Loucy (cell line): Measurements from ENCODE around the gene PACSIN1.

Experiments
- H2AFZ ChIP-seq: fragments of 200-600 bp; sonication (generic); 2 replicates; pipeline ENCODE4 v1.6.0; 2016; ENCODE audit warnings: antibody characterized with exemption, mild to moderate bottlenecking, low read length, moderate library complexity
- H3F3A ChIP-seq: fragments of 200-600 bp; 2 replicates; pipeline ENCODE4 v1.6.0; 2016; ENCODE audit warnings: antibody characterized with exemption, low read depth, mild to moderate bottlenecking
- H3K27me3 ChIP-seq: fragments of 200-600 bp; sonication (generic); 2 replicates; pipeline ENCODE4 v1.6.1; 2014; ENCODE audit warnings: low read length, mild to moderate bottlenecking; ENCODE audit not compliant: insufficient read depth, poor library complexity, severe bottlenecking
- H3K36me3 ChIP-seq: fragments of 200-600 bp; sonication (generic); 2 replicates; pipeline ENCODE4 v1.6.1; 2016; ENCODE audit warnings: low read length; ENCODE audit not compliant: insufficient read depth
- H3K4me1 ChIP-seq: fragments of 200-600 bp; sonication (generic); 2 replicates; pipeline ENCODE4 v1.5.1; 2014; ENCODE audit warnings: low read length, mild to moderate bottlenecking; ENCODE audit not compliant: insufficient read depth, poor library complexity, severe bottlenecking
- H3K4me2 ChIP-seq: fragments of 200-600 bp; sonication (generic); 2 replicates; pipeline ENCODE4 v1.6.0; 2014; ENCODE audit warnings: antibody characterized with exemption, low read length, low read depth, mild to moderate bottlenecking; ENCODE audit not compliant: poor library complexity, severe bottlenecking
- H3K4me3 ChIP-seq: fragments of 200-600 bp; sonication (generic); 2 replicates; pipeline ENCODE4 v1.5.1; 2014; ENCODE audit warnings: low read length, mild to moderate bottlenecking, mixed read lengths; ENCODE audit not compliant: poor library complexity, severe bottlenecking
- H3K79me2 ChIP-seq: fragments of 200-600 bp; sonication (generic); 2 replicates; pipeline ENCODE4 v1.6.1; 2014; ENCODE audit warnings: low read length; ENCODE audit not compliant: insufficient read depth
- H3K9ac ChIP-seq: fragments of 200-600 bp; sonication (generic); 2 replicates; pipeline ENCODE4 v1.6.0; 2014; ENCODE audit warnings: mild to moderate bottlenecking, low read depth, low read length, moderate library complexity; ENCODE audit not compliant: poor library complexity, severe bottlenecking
- H3K9me2 ChIP-seq: fragments of 200-600 bp; sonication (generic); replicated peaks from 2 replicates; pipeline ENCODE4 v1.6.1; 2016; ENCODE audit warnings: low read depth, low read length, mixed read lengths
- H3K9me3 ChIP-seq: fragments of 200-600 bp; sonication (generic); 2 replicates; pipeline ENCODE4 v1.6.1; 2014; ENCODE audit warnings: mild to moderate bottlenecking, antibody characterized with exemption, low read length, low read depth; ENCODE audit not compliant: insufficient read depth
- H4K20me1 ChIP-seq: fragments of 200-600 bp; sonication (generic); 2 replicates; pipeline ENCODE4 v1.6.0; 2014; ENCODE audit warnings: antibody characterized with exemption, low read length, mild to moderate bottlenecking; ENCODE audit not compliant: insufficient read depth, poor library complexity, severe bottlenecking
- EZH2phosphoT487 ChIP-seq: fragments of 200-600 bp; IDR thresholded peaks from 2 replicates; pipeline ENCODE4 v1.6.1; 2018; ENCODE audit warnings: antibody characterized with exemption, mild to moderate bottlenecking, moderate library complexity, borderline replicate concordance
- TF ChIP-seq, protein P1 (sequence below): fragments of 200-600 bp; sonication (generic); conservative IDR thresholded peaks from 2 replicates; pipeline ENCODE4 v1.5.1; 2014; ENCODE audit warnings: mild to moderate bottlenecking, antibody characterized with exemption, low read length

PACSIN1 gene

DNA sequence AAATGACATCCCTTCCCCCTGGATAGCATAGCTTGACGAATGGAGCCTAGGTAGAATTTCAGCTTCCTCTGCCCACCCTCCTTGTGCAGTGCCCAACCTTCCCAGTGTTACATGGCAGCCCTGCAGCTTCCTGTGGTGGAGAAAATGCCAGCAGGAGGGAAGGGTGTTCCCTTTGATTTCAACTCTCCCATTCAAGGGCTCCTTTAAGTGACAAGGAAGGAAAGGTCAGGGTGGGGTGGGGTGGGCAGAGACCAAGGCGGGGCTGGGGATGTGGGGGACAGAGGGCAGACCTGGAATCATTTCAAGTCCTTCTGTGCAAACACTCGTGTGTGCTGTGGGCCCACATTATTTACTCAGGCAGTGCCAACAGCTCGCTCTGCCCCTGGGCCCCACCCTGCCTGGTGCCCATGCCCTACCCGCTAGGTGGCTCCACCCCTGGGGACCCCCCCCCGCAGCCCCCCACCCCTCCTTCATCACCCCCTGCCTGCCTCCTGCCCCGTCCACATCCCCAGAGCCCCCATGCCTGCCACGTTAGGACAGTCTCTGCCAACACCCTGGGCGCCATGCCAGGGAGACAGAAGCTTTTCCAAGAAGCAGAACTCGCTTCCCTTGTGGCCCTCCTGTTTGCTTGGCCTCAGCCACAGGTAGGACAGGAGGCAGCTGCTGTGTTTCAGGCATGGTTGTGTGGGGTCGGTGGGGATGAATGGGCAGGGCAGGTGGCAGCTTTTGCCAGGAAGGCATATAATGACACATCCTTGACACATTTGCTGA lies 80.9 kb downstream of the PACSIN1 start:
- Histone ChIP-seq H4K20me1 (no peaks in the 10 kb centered on the region), H3K9me2 (no peaks in the 10 kb centered on the region), H3K27me3 (no peaks in the 10 kb centered on the region), H2AFZ (no peak overlapping the region), H3K4me3 (no peak overlapping the region), H3K36me3 (no peaks in the 10 kb centered on the region), H3K4me1 (no peaks in the 10 kb centered on the region), H3F3A (no peaks in the 10 kb centered on the region), H3K9me3 (no peaks in the 10 kb centered on the region), H3K4me2 (no peak overlapping the region), H3K79me2 (no peaks in the 10 kb centered on the region), H3K9ac (no peak overlapping the region)
- TF ChIP-seq, protein P1, sequence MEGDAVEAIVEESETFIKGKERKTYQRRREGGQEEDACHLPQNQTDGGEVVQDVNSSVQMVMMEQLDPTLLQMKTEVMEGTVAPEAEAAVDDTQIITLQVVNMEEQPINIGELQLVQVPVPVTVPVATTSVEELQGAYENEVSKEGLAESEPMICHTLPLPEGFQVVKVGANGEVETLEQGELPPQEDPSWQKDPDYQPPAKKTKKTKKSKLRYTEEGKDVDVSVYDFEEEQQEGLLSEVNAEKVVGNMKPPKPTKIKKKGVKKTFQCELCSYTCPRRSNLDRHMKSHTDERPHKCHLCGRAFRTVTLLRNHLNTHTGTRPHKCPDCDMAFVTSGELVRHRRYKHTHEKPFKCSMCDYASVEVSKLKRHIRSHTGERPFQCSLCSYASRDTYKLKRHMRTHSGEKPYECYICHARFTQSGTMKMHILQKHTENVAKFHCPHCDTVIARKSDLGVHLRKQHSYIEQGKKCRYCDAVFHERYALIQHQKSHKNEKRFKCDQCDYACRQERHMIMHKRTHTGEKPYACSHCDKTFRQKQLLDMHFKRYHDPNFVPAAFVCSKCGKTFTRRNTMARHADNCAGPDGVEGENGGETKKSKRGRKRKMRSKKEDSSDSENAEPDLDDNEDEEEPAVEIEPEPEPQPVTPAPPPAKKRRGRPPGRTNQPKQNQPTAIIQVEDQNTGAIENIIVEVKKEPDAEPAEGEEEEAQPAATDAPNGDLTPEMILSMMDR = no peak
- TF ChIP-seq EZH2phosphoT487 = no peak

DNA sequence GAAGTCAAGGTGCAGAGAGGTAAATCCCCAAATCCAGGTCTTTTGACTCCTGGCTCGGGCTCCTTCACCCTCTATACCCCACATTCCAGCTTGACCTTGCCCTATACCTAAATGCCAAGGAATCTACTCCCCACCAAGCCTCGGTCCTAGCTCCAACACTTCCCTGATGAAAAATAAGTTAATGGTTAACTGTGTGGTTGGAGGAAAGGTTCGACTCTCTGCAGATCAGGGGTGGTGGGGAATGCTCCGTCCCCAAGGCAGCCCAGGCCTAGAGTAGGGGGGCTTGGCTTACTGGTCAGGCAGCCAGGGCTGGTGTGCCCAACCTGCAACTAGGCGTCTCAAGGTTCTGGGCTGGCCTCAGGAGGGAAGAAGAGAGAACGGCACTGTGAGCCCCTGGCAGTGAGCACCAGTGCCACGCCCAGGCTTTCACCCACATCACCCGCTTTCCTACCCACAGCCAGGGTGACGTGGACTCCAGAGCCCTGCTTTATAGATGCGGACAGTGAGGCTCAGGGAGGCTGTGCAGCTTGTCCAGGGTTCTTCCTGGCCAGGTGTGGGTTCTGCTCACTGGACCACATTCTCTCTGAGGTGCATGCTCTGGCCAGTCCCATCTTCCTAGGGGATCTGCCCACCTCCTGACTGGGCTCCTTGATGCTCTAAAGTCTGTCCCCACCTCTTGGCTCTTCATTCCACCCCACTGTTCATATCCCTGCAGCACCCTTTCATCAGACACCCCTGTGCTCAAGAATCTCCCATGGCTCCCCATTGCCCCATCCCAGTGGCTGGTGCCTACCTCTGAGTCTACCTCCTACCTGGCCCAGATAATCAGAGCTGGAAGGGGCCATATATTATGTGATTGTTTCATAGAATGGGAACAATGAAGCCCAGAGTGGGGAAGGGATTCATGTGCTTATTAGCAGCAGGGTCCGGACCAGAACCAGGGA lies 82.1 kb downstream of the PACSIN1 start:
- H2AFZ ChIP-seq = no peak overlapping the region
- no peaks in the 10 kb centered on the region for H3F3A ChIP-seq
- H3K9me2 ChIP-seq = no peaks in the 10 kb centered on the region
- H3K4me1 ChIP-seq = no peaks in the 10 kb centered on the region
- H4K20me1 ChIP-seq = no peaks in the 10 kb centered on the region
- TF ChIP-seq, protein P1 = no peak
- H3K36me3 ChIP-seq = no peaks in the 10 kb centered on the region
- no peak overlapping the region for H3K4me3 ChIP-seq
- H3K9me3 ChIP-seq = no peaks in the 10 kb centered on the region
- H3K27me3 ChIP-seq = no peaks in the 10 kb centered on the region
- no peak overlapping the region for H3K4me2 ChIP-seq
- no peak overlapping the region for H3K9ac ChIP-seq
- no peaks in the 10 kb centered on the region for H3K79me2 ChIP-seq

DNA sequence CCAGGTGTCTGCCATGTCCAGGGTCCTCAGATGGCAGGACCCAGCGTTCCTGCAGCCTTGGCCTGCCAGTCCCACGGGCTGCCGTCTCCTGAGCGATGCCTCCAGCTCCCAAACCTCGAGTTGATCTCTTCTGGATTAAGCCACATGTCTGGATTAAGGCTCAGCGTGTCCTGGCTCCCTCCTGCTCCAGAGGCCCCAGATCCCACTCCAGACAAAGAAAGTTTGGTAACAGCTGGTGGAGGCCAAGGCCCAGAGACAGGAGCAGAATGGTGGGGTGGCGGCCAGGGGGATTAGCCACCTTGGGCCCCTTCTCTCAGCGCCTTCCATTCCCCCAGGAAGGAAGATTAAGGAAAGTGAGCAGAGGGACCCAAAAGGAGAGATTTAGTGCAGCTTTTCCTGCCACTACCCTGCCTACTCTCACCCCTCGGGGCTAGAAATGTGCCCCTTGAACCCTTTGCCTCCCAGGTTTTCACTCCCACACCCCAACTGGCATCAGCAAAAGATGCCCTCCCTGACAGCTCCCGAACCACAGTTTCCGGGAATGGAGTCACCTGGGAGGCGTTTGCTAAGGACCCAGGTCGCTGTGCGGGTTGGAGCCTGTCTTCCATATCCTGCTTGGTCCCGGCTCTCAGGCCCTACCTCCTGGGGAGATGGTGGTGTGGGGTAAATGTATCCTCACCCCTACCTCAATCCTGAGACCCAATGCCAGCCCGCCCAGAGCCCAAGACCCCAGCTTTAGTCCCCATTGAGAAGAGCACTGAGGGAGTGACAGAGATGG lies 83.3 kb downstream of the PACSIN1 start:
- H2AFZ ChIP-seq = no peak overlapping the region
- no peaks in the 10 kb centered on the region for H3K9me3 ChIP-seq
- H4K20me1 ChIP-seq = no peaks in the 10 kb centered on the region
- H3F3A ChIP-seq = no peaks in the 10 kb centered on the region
- H3K4me1 ChIP-seq = peaks cover 2% of the 10 kb centered on the region
- no peaks in the 10 kb centered on the region for H3K27me3 ChIP-seq
- H3K36me3 ChIP-seq = no peaks in the 10 kb centered on the region
- no peak overlapping the region for H3K9ac ChIP-seq
- H3K4me3 ChIP-seq = no peak overlapping the region
- H3K79me2 ChIP-seq = no peaks in the 10 kb centered on the region
- TF ChIP-seq EZH2phosphoT487 = no peak
- TF ChIP-seq, protein P1 = no peak
- H3K4me2 ChIP-seq = no peak overlapping the region
- H3K9me2 ChIP-seq = no peaks in the 10 kb centered on the region
